Smooth muscle cell (in vitro differentiated cells): ENCODE results near the gene LTA4H. TPM values are rescaled to one million over a fixed set of nuclear protein-coding genes. Genes with fewer than 3 reads are reported as not detected.

ENCODE experiments used
- DNase-seq: peaks from one replicate; lab custom pipeline; 2025; ENCODE audit not compliant: unreplicated experiment; lab: John Stamatoyannopoulos, UW
- H2AFZ ChIP-seq: fragments of 200-600 bp; sonication (generic); 2 replicates; pipeline ENCODE4 v1.6.0; 2016; ENCODE audit warnings: antibody characterized with exemption, low read depth, mild to moderate bottlenecking
- H3F3A ChIP-seq: fragments of 200-600 bp; sonication (generic); 2 replicates; pipeline ENCODE4 v1.6.0; 2017; ENCODE audit warnings: antibody characterized with exemption, low read depth
- H3K27ac ChIP-seq: fragments of 200-600 bp; sonication (generic); 2 replicates; pipeline ENCODE4 v1.5.1; 2016; ENCODE audit warnings: low read depth, mild to moderate bottlenecking
- H3K27me3 ChIP-seq: fragments of 200-600 bp; sonication (generic); 2 replicates; pipeline ENCODE4 v1.6.1; 2016; ENCODE audit warnings: low read depth, mild to moderate bottlenecking
- H3K36me3 ChIP-seq: fragments of 200-600 bp; sonication (generic); 2 replicates; pipeline ENCODE4 v1.5.1; 2016; ENCODE audit warnings: low read depth
- H3K4me1 ChIP-seq: fragments of 200-600 bp; sonication (generic); 2 replicates; pipeline ENCODE4 v1.5.1; 2016; ENCODE audit warnings: low read depth
- H3K4me2 ChIP-seq: fragments of 200-600 bp; sonication (generic); 2 replicates; pipeline ENCODE4 v1.6.0; 2016; ENCODE audit warnings: mild to moderate bottlenecking
- H3K4me3 ChIP-seq: fragments of 200-600 bp; sonication (generic); 2 replicates; pipeline ENCODE4 v1.5.1; 2016; ENCODE audit warnings: mild to moderate bottlenecking
- H3K79me2 ChIP-seq: fragments of 200-600 bp; sonication (generic); 2 replicates; pipeline ENCODE4 v1.6.0; 2016; ENCODE audit warnings: low read depth, mild to moderate bottlenecking
- H3K9ac ChIP-seq: fragments of 200-600 bp; sonication (generic); 2 replicates; pipeline ENCODE4 v1.6.0; 2016; ENCODE audit warnings: low read depth
- H3K9me3 ChIP-seq: fragments of 200-600 bp; sonication (generic); replicated peaks from 2 replicates; pipeline ENCODE4 v1.5.1; 2016; ENCODE audit warnings: low read depth
- H4K20me1 ChIP-seq: fragments of 200-600 bp; sonication (generic); 2 replicates; pipeline ENCODE4 v1.6.0; 2016; ENCODE audit warnings: low read depth
- CTCF ChIP-seq: fragments of 200-600 bp; sonication (generic); IDR thresholded peaks from 2 replicates; pipeline ENCODE4 v1.5.1; 2017; ENCODE audit warnings: borderline replicate concordance, mild to moderate bottlenecking, antibody characterized with exemption; ENCODE audit not compliant: insufficient read depth, poor library complexity, severe bottlenecking
- WGBS: methylation state at CpG from one replicate; pipeline ENCODE4 v1.1.7; 2016; ENCODE audit warnings: low lambda C conversion rate; 5-methylcytosine and 5-hydroxymethylcytosine counted together
- polyA plus RNA-seq: library from polyadenylated mRNA; unstranded; fragments of >200 nt; fragmentation: Nextera tagmentation; extraction: Ambion mirVana; gene quantifications from 2 replicates; pipeline ENCODE4 v1.2.1, GENCODE V29; 2016
- total RNA-seq: library from RNA; depleted of rRNA; stranded (reverse); fragments of >200 nt; gene quantifications from 2 replicates; pipeline ENCODE4 v1.2.3, GENCODE V29; 2014

The LTA4H gene
- total and polyA plus RNA-seq, 2 experiments from 2014 or later: 33.9 to 74.4 TPM

- Histone ChIP-seq H3K27me3 (no peaks in the 10 kb centered on the region), H2AFZ (no peak overlapping the region), H4K20me1 (no peaks in the 10 kb centered on the region), H3K79me2 (no peaks in the 10 kb centered on the region), H3K4me3 (no peak overlapping the region), H3F3A (no peaks in the 10 kb centered on the region), H3K4me2 (no peak overlapping the region), H3K27ac (no peak overlapping the region), H3K9me3 (no peaks in the 10 kb centered on the region), H3K4me1 (no peaks in the 10 kb centered on the region), H3K36me3 (no peaks in the 10 kb centered on the region), H3K9ac (no peak overlapping the region)
- no peak for TF ChIP-seq CTCF
- no peak for DNase-seq
- WGBS: 90% methylated on average over 5 of the region's 5 CpGs
Observed at GRCh38 chr12:95999484-95999883, 35.9 kb downstream of the LTA4H start.

- H3F3A ChIP-seq: no peaks in the 10 kb centered on the region
- H3K36me3 ChIP-seq: no peaks in the 10 kb centered on the region
- no peak overlapping the region for H3K9ac ChIP-seq
- H3K79me2 ChIP-seq: no peaks in the 10 kb centered on the region
- H3K27ac ChIP-seq: no peak overlapping the region
- no peaks in the 10 kb centered on the region for H4K20me1 ChIP-seq
- TF ChIP-seq CTCF: peak; percentile 44
- no peak overlapping the region for H2AFZ ChIP-seq
- no peaks in the 10 kb centered on the region for H3K4me1 ChIP-seq
- no peaks in the 10 kb centered on the region for H3K9me3 ChIP-seq
- WGBS: 40% methylated on average over 7 of the region's 7 CpGs
- no peak overlapping the region for H3K4me2 ChIP-seq
- H3K27me3 ChIP-seq: no peaks in the 10 kb centered on the region
- H3K4me3 ChIP-seq: no peak overlapping the region
- no peak for DNase-seq
Observed at GRCh38 chr12:95998611-95999286, 36.6 kb downstream of the LTA4H start.

GRCh38 chr12:95997911-95998510, 37.4 kb downstream of the LTA4H start:
- Histone ChIP-seq H3F3A (no peaks in the 10 kb centered on the region), H3K4me1 (no peaks in the 10 kb centered on the region), H3K9ac (no peak overlapping the region), H4K20me1 (no peaks in the 10 kb centered on the region), H3K4me3 (no peak overlapping the region), H3K4me2 (no peak overlapping the region), H3K9me3 (no peaks in the 10 kb centered on the region), H3K36me3 (no peaks in the 10 kb centered on the region), H2AFZ (no peak overlapping the region), H3K79me2 (no peaks in the 10 kb centered on the region), H3K27me3 (no peaks in the 10 kb centered on the region), H3K27ac (no peak overlapping the region)
- no peak for DNase-seq
- WGBS: 88% methylated on average over 5 of the region's 5 CpGs
- no peak for TF ChIP-seq CTCF

- no peak overlapping the region for H3K9ac ChIP-seq
- H2AFZ ChIP-seq: no peak overlapping the region
- H3K4me2 ChIP-seq: no peak overlapping the region
- H3K27ac ChIP-seq: no peak overlapping the region
- H3K4me3 ChIP-seq: no peak overlapping the region
- TF ChIP-seq CTCF: no peak
- H3F3A ChIP-seq: no peaks in the 10 kb centered on the region
- WGBS: 90% methylated on average over 3 of the region's 3 CpGs
- no peaks in the 10 kb centered on the region for H4K20me1 ChIP-seq
- DNase-seq: no peak
- no peaks in the 10 kb centered on the region for H3K27me3 ChIP-seq
- no peaks in the 10 kb centered on the region for H3K4me1 ChIP-seq
- no peaks in the 10 kb centered on the region for H3K36me3 ChIP-seq
- H3K79me2 ChIP-seq: no peaks in the 10 kb centered on the region
- no peaks in the 10 kb centered on the region for H3K9me3 ChIP-seq
Observed at GRCh38 chr12:95997276-95997675, 38.1 kb downstream of the LTA4H start.
